Measurements from ENCODE around the gene ODF2. TPM values are rescaled to one million over a fixed set of nuclear protein-coding genes. Genes with fewer than 3 reads are reported as not detected.
"Not testable (repeated sequence)": the region's sequence is repeated elsewhere in the genome, so short reads cannot be mapped to it uniquely, and the experiment has no call there.

ODF2 gene
- polyA plus RNA-seq, 4 donors, result 4.0 to 21.8 (median 11.9) TPM

- peaks cover 0 to 24% (median 10%) of the 10 kb centered on the region in 3 donors for H3K27me3 ChIP-seq (ENCODE audit: control insufficient read depth in 3 of 3, insufficient read depth in 3 of 3, low read length in 3 of 3)
Measured at GRCh38 chr9:128413728-128414127, 42.1 kb upstream of the ODF2 start.

GRCh38 chr9:128414461-128414860 lies 41.3 kb upstream of the ODF2 start:
- 47 to 65% (median 64%) methylated on average over 3 of the region's 3 CpGs for WGBS, 3 donors
- H3K27ac ChIP-seq (ENCODE audit: low read depth in 1 of 3, low read length in 2 of 3), result no peak overlapping the region
- peaks cover 0 to 19% (median 0%) of the 10 kb centered on the region in 3 donors for H3K4me1 ChIP-seq (ENCODE audit: control insufficient read depth in 3 of 3, insufficient read depth in 2 of 3, low read depth in 1 of 3, low read length in 2 of 3)
- no peak overlapping the region for H3K4me3 ChIP-seq (ENCODE audit: low read depth in 1 of 3, low read length in 3 of 3)
- FAIRE-seq (no peak), DNase-seq (no peak)
- H3K27me3 ChIP-seq (ENCODE audit: control insufficient read depth in 3 of 3, insufficient read depth in 3 of 3, low read length in 3 of 3), result peaks cover 0 to 25% (median 10%) of the 10 kb centered on the region in 3 donors
- H3K36me3 ChIP-seq (ENCODE audit: control insufficient read depth in 3 of 3, insufficient read depth in 2 of 3, low read depth in 1 of 3, low read length in 3 of 3), result no peaks in the 10 kb centered on the region
- no peaks in the 10 kb centered on the region for H3K9me3 ChIP-seq (ENCODE audit: control insufficient read depth in 2 of 2, insufficient read depth in 1 of 2, low read depth in 1 of 2, low read length in 1 of 2)

More at GRCh38 chr9:128413728-128414127, 42.1 kb upstream of the ODF2 start:
- not testable (repeated sequence) for H3K4me3 ChIP-seq (ENCODE audit: low read depth in 1 of 3, low read length in 3 of 3); FAIRE-seq; H3K36me3 ChIP-seq (ENCODE audit: control insufficient read depth in 3 of 3, insufficient read depth in 2 of 3, low read depth in 1 of 3, low read length in 3 of 3); H3K9me3 ChIP-seq (ENCODE audit: control insufficient read depth in 2 of 2, insufficient read depth in 1 of 2, low read depth in 1 of 2, low read length in 1 of 2); H3K27ac ChIP-seq (ENCODE audit: low read depth in 1 of 3, low read length in 2 of 3); DNase-seq
- 71 to 86% (median 72%) methylated on average over 13 of the region's 13 CpGs for WGBS, 3 donors
- H3K4me1 ChIP-seq (ENCODE audit: control insufficient read depth in 3 of 3, insufficient read depth in 2 of 3, low read depth in 1 of 3, low read length in 2 of 3), result peaks cover 0 to 11% (median 0%) of the 10 kb centered on the region in 3 donors

- FAIRE-seq, result no peak
- H3K27me3 ChIP-seq (ENCODE audit: control insufficient read depth in 3 of 3, insufficient read depth in 3 of 3, low read length in 3 of 3), result peaks cover 0 to 20% (median 10%) of the 10 kb centered on the region in 3 donors
- H3K4me1 ChIP-seq (ENCODE audit: control insufficient read depth in 3 of 3, insufficient read depth in 2 of 3, low read depth in 1 of 3, low read length in 2 of 3), result peaks cover 0 to 26% (median 0%) of the 10 kb centered on the region in 3 donors
- no peak overlapping the region for H3K27ac ChIP-seq (ENCODE audit: low read depth in 1 of 3, low read length in 2 of 3)
- DNase-seq, result peak; percentile 66 to 72
- no peaks in the 10 kb centered on the region for H3K36me3 ChIP-seq (ENCODE audit: control insufficient read depth in 3 of 3, insufficient read depth in 2 of 3, low read depth in 1 of 3, low read length in 3 of 3)
- no peak overlapping the region for H3K4me3 ChIP-seq (ENCODE audit: low read depth in 1 of 3, low read length in 3 of 3)
- 20 to 50% (median 23%) methylated on average over 2 of the region's 2 CpGs for WGBS, 3 donors
- no peaks in the 10 kb centered on the region for H3K9me3 ChIP-seq (ENCODE audit: control insufficient read depth in 2 of 2, insufficient read depth in 1 of 2, low read depth in 1 of 2, low read length in 1 of 2)
Measured at GRCh38 chr9:128415281-128415680, 40.5 kb upstream of the ODF2 start.

- peaks cover 0 to 28% (median 0%) of the 10 kb centered on the region in 3 donors for H3K4me1 ChIP-seq (ENCODE audit: control insufficient read depth in 3 of 3, insufficient read depth in 2 of 3, low read depth in 1 of 3, low read length in 2 of 3)
- H3K9me3 ChIP-seq (ENCODE audit: control insufficient read depth in 2 of 2, insufficient read depth in 1 of 2, low read depth in 1 of 2, low read length in 1 of 2), result no peaks in the 10 kb centered on the region
- no peak overlapping the region for H3K4me3 ChIP-seq (ENCODE audit: low read depth in 1 of 3, low read length in 3 of 3)
- WGBS, 3 donors, result 47 to 48% (median 47%) methylated on average over 6 of the region's 6 CpGs
- no peak for DNase-seq
- H3K27ac ChIP-seq (ENCODE audit: low read depth in 1 of 3, low read length in 2 of 3), result no peak overlapping the region
- peaks cover 0 to 19% (median 10%) of the 10 kb centered on the region in 3 donors for H3K27me3 ChIP-seq (ENCODE audit: control insufficient read depth in 3 of 3, insufficient read depth in 3 of 3, low read length in 3 of 3)
- no peaks in the 10 kb centered on the region for H3K36me3 ChIP-seq (ENCODE audit: control insufficient read depth in 3 of 3, insufficient read depth in 2 of 3, low read depth in 1 of 3, low read length in 3 of 3)
- no peak for FAIRE-seq
Measured at GRCh38 chr9:128416014-128416413, 39.8 kb upstream of the ODF2 start.

- Histone ChIP-seq H3K9me3 (ENCODE audit: control insufficient read depth in 2 of 2, insufficient read depth in 1 of 2, low read depth in 1 of 2, low read length in 1 of 2) (no peaks in the 10 kb centered on the region), H3K4me1 (ENCODE audit: control insufficient read depth in 3 of 3, insufficient read depth in 2 of 3, low read depth in 1 of 3, low read length in 2 of 3) (peaks cover 0 to 33% (median 0%) of the 10 kb centered on the region in 3 donors), H3K27me3 (ENCODE audit: control insufficient read depth in 3 of 3, insufficient read depth in 3 of 3, low read length in 3 of 3) (peaks cover 0 to 21% (median 10%) of the 10 kb centered on the region in 3 donors), H3K36me3 (ENCODE audit: control insufficient read depth in 3 of 3, insufficient read depth in 2 of 3, low read depth in 1 of 3, low read length in 3 of 3) (no peaks in the 10 kb centered on the region), H3K4me3 (ENCODE audit: low read depth in 1 of 3, low read length in 3 of 3) (no peak overlapping the region), H3K27ac (ENCODE audit: low read depth in 1 of 3, low read length in 2 of 3) (no peak overlapping the region)
- DNase-seq, result no peak
- FAIRE-seq, result no peak
- WGBS, 3 donors, result 49 to 60% (median 56%) methylated on average over 6 of the region's 6 CpGs
Measured at GRCh38 chr9:128416432-128417019, 39.3 kb upstream of the ODF2 start.

- 3 to 12% (median 11%) methylated on average over 27 to 28 of the region's 28 CpGs for WGBS, 3 donors
- H3K4me1 ChIP-seq (ENCODE audit: control insufficient read depth in 3 of 3, insufficient read depth in 2 of 3, low read depth in 1 of 3, low read length in 2 of 3), result peaks cover 0 to 33% (median 0%) of the 10 kb centered on the region in 3 donors
- FAIRE-seq (no peak), DNase-seq (peak in 1 of 2 donors; percentile 37)
- H3K27ac ChIP-seq (ENCODE audit: low read depth in 1 of 3, low read length in 2 of 3), result no peak overlapping the region
- H3K9me3 ChIP-seq (ENCODE audit: control insufficient read depth in 2 of 2, insufficient read depth in 1 of 2, low read depth in 1 of 2, low read length in 1 of 2), result no peaks in the 10 kb centered on the region
- peak overlapping the region in 1 of 3 donors; percentile 65 for H3K4me3 ChIP-seq (ENCODE audit: low read depth in 1 of 3, low read length in 3 of 3)
- peaks cover 0 to 20% (median 10%) of the 10 kb centered on the region in 3 donors for H3K27me3 ChIP-seq (ENCODE audit: control insufficient read depth in 3 of 3, insufficient read depth in 3 of 3, low read length in 3 of 3)
- peaks cover 0 to 3% (median 0%) of the 10 kb centered on the region in 3 donors for H3K36me3 ChIP-seq (ENCODE audit: control insufficient read depth in 3 of 3, insufficient read depth in 2 of 3, low read depth in 1 of 3, low read length in 3 of 3)
Measured at GRCh38 chr9:128419061-128419925, 36.5 kb upstream of the ODF2 start.

GRCh38 chr9:128420060-128420650 lies 35.7 kb upstream of the ODF2 start:
- Histone ChIP-seq H3K4me3 (ENCODE audit: low read depth in 1 of 3, low read length in 3 of 3) (peak overlapping the region; percentile 65 to 80 (median 71)), H3K36me3 (ENCODE audit: control insufficient read depth in 3 of 3, insufficient read depth in 2 of 3, low read depth in 1 of 3, low read length in 3 of 3) (peaks cover 0 to 5% (median 0%) of the 10 kb centered on the region in 3 donors), H3K27me3 (ENCODE audit: control insufficient read depth in 3 of 3, insufficient read depth in 3 of 3, low read length in 3 of 3) (peaks cover 0 to 20% (median 9%) of the 10 kb centered on the region in 3 donors), H3K4me1 (ENCODE audit: control insufficient read depth in 3 of 3, insufficient read depth in 2 of 3, low read depth in 1 of 3, low read length in 2 of 3) (peaks cover 0 to 30% (median 0%) of the 10 kb centered on the region in 3 donors), H3K27ac (ENCODE audit: low read depth in 1 of 3, low read length in 2 of 3) (peak overlapping the region in 2 of 3 donors; percentile 17 to 38), H3K9me3 (ENCODE audit: control insufficient read depth in 2 of 2, insufficient read depth in 1 of 2, low read depth in 1 of 2, low read length in 1 of 2) (no peaks in the 10 kb centered on the region)
- FAIRE-seq, result no peak
- DNase-seq, result peak; percentile 34 to 85
- 1% methylated on average over 40 to 59 of the region's 59 CpGs for WGBS, 3 donors

Measured in small intestine (tissue), 7 donors.